SK-N-SH (cell line): ENCODE results near the gene MMD.

Experiments
- CTCF ChIP-seq: fragments of 200-600 bp; sonication (generic); IDR thresholded peaks from 2 replicates; pipeline ENCODE4 v1.6.1; 2017; ENCODE audit warnings: antibody characterized with exemption, mild to moderate bottlenecking, moderate library complexity
- GABPA ChIP-seq: IDR thresholded peaks from 2 replicates; pipeline ENCODE4 v1.4.0; 2012; ENCODE audit warnings: low read depth, mild to moderate bottlenecking
- RCOR1 ChIP-seq: fragments of 150-350 bp; IDR thresholded peaks from 2 replicates; pipeline ENCODE4 v1.6.1; 2017; ENCODE audit warnings: antibody characterized with exemption, low read length
- SIN3A ChIP-seq: IDR thresholded peaks from 2 replicates; pipeline ENCODE4 v1.6.1; 2012; ENCODE audit warnings: low read depth, mild to moderate bottlenecking, low read length, moderate library complexity, borderline replicate concordance
- SMC3 ChIP-seq: IDR thresholded peaks from 2 replicates; pipeline ENCODE4 v1.6.1; 2012; ENCODE audit warnings: low read depth, low read length, improper control_type of control experiment

GRCh38 chr17:55390364-55390977 is 31.2 kb downstream of the MMD start:
- TF ChIP-seq SIN3A, result no peak
- TF ChIP-seq CTCF, result no peak
- TF ChIP-seq GABPA, result no peak
- TF ChIP-seq SMC3, result no peak
- no peak for TF ChIP-seq RCOR1
